Breast epithelium (tissue), 4 donors: ENCODE data around the gene COA6. TPM values are rescaled to one million over a fixed set of nuclear protein-coding genes. Genes with fewer than 3 reads are reported as not detected.

Source experiments
- DNase-seq, 2 donors: peaks; one replicate each; pipeline ENCODE4 v3.0.0-alpha.2; 2019; ENCODE audit warnings: low spot score in 2 of 2
- H3K27ac ChIP-seq, 2 donors: fragments of 200-600 bp; sonication (generic) in 1 of 2; one replicate each; pipeline ENCODE4 v1.5.1; 2016 to 2019; ENCODE audit warnings: mild to moderate bottlenecking in 1 of 2
- H3K27me3 ChIP-seq, 2 donors: fragments of 200-600 bp; sonication (generic) in 1 of 2; one replicate each; pipeline versions ENCODE4 v1.5.1 to v1.6.0; 2017 to 2019; ENCODE audit warnings: control low read depth in 1 of 2, mild to moderate bottlenecking in 1 of 2
- H3K36me3 ChIP-seq: fragments of 200-600 bp; one replicate; pipeline ENCODE4 v1.5.1; 2019
- H3K4me1 ChIP-seq, 2 donors: fragments of 200-600 bp; sonication (generic); one replicate each; pipeline ENCODE4 v1.5.1; 2016 to 2019; ENCODE audit warnings: control low read depth in 1 of 2
- H3K4me3 ChIP-seq, 3 donors: fragments of 200-600 bp; sonication (generic); 1 replicate in 2 of 3; 2 replicates in 1 of 3; pipeline ENCODE4 v1.5.1; 2016 to 2019; ENCODE audit warnings: mild to moderate bottlenecking in 3 of 3, moderate library complexity in 2 of 3
- H3K9me3 ChIP-seq, 2 donors: fragments of 200-600 bp; sonication (generic) in 1 of 2; one replicate each; pipeline ENCODE4 v1.5.1; 2016 to 2019; ENCODE audit warnings: control low read depth in 1 of 2
- POLR2A ChIP-seq: fragments of 450-650 bp; IDR thresholded peaks from one replicate; pipeline ENCODE4 v1.6.1; 2016; ENCODE audit warnings: antibody characterized with exemption, mild to moderate bottlenecking, moderate library complexity
- POLR2AphosphoS5 ChIP-seq, 3 donors: sonication (generic); formaldehyde crosslinking; IDR thresholded peaks; one replicate each; pipeline ENCODE4 v1.6.1; 2017; ENCODE audit warnings: antibody characterized with exemption in 3 of 3
- intact Hi-C: fragments of 100-400 bp; cut with DNase I; formaldehyde crosslinking; loops from one replicate; pipeline ENCODE4 v1.15.1; 2023; ENCODE audit warnings: low total_unique reads
- total RNA-seq, 3 donors: library from RNA; depleted of rRNA; stranded (reverse); fragments of >200 nt; gene quantifications; one replicate each; pipeline ENCODE4 v1.1.0, GENCODE V29; 2016
- TF ChIP-seq, protein P1 (sequence below), 3 donors: fragments of 450-650 bp; IDR thresholded peaks; one replicate each; pipeline ENCODE4 v1.5.1; 2016 to 2017; ENCODE audit warnings: antibody characterized with exemption in 3 of 3, mild to moderate bottlenecking in 3 of 3, moderate library complexity in 3 of 3

The COA6 gene
- total RNA-seq, 3 donors from 2014 or later, result 10.4 to 17.7 (median 14.6) TPM

DNA sequence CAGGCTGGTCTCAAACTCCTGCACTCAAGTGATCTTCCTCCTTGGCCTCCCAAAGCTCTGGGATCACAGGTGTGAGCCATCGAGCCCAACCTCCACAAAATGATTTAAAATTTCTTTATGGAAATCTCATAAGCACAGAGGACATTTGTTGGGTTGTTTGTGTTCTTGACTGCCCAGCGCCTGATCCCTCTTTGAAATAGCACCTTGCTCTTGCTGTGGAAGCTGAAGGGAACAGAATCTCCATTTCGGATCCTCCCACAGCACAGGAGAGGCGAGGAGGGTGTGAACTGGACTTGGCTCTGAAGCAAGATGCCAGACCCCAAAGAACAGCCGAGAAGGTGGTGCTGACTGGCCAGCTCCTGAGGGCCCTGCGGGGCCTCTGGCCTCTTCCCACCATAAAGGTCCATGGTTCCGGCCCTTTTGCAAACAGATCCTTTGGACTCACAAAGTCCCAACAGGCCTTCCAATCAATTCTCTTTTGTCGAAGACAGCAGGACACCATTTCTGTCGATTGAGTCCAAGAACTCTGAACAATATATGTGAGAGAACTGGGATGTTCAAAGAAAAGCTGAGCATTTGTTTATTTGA is 45.6 kb upstream of the COA6 start:
- no peaks in the 10 kb centered on the region for H3K9me3 ChIP-seq
- no peaks in the 10 kb centered on the region for H3K27me3 ChIP-seq
- intact Hi-C loops, result no loop called here
- no peak for DNase-seq
- H3K36me3 ChIP-seq, result no peaks in the 10 kb centered on the region
- H3K4me3 ChIP-seq, result no peak overlapping the region
- no peak overlapping the region for H3K27ac ChIP-seq
- no peak for TF ChIP-seq POLR2A
- TF ChIP-seq, protein P1, sequence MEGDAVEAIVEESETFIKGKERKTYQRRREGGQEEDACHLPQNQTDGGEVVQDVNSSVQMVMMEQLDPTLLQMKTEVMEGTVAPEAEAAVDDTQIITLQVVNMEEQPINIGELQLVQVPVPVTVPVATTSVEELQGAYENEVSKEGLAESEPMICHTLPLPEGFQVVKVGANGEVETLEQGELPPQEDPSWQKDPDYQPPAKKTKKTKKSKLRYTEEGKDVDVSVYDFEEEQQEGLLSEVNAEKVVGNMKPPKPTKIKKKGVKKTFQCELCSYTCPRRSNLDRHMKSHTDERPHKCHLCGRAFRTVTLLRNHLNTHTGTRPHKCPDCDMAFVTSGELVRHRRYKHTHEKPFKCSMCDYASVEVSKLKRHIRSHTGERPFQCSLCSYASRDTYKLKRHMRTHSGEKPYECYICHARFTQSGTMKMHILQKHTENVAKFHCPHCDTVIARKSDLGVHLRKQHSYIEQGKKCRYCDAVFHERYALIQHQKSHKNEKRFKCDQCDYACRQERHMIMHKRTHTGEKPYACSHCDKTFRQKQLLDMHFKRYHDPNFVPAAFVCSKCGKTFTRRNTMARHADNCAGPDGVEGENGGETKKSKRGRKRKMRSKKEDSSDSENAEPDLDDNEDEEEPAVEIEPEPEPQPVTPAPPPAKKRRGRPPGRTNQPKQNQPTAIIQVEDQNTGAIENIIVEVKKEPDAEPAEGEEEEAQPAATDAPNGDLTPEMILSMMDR (IDR thresholded peaks at IDR 0.05), result no peak
- no peaks in the 10 kb centered on the region for H3K4me1 ChIP-seq

DNA sequence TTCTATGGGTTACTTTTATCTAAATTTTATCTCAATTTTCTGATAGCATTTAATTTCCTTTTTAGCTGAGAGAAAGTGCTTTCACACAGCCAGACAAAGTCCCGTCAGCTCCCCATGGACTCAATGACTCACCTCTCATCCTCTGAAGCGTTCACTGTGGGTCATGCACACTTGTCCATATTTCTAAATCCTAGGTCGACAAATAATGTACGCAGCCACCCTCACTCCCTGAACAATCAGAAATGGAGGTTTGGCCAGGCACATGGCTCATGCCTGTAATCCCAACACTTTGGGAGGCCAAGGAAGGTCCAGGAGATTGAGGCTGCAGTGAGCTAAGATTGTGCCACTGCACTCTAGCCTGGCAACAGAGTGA is 42.4 kb upstream of the COA6 start:
- Histone ChIP-seq H3K4me3 (no peak overlapping the region), H3K27ac (no peak overlapping the region), H3K27me3 (no peaks in the 10 kb centered on the region), H3K36me3 (no peaks in the 10 kb centered on the region), H3K9me3 (no peaks in the 10 kb centered on the region), H3K4me1 (no peaks in the 10 kb centered on the region)
- intact Hi-C loops, result no loop called here
- TF ChIP-seq POLR2A (no peak), POLR2AphosphoS5 (IDR thresholded peaks at IDR 0.05) (no peak)
- TF ChIP-seq, protein P1 (IDR thresholded peaks at IDR 0.05), result no peak
- DNase-seq, result no peak

DNA sequence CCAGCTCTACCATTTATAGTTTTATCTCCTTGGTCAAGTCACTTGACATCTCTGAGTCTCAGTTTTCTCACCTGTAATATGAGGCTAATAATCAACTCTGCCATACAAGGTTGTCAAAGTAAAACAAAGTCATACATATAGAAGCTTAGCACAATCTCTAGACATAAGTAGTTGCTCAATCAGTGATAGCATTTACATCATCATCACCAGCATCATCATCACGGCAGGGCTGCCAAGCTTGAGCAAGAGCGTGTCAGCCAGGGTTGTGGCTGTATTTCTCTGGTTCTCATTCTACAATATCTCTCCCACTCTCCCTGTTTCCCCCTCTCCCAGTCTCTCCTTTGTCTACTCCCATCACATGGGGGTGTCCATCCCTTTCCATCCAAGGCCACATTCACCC is 41.7 kb upstream of the COA6 start:
- no peaks in the 10 kb centered on the region for H3K27me3 ChIP-seq

DNA sequence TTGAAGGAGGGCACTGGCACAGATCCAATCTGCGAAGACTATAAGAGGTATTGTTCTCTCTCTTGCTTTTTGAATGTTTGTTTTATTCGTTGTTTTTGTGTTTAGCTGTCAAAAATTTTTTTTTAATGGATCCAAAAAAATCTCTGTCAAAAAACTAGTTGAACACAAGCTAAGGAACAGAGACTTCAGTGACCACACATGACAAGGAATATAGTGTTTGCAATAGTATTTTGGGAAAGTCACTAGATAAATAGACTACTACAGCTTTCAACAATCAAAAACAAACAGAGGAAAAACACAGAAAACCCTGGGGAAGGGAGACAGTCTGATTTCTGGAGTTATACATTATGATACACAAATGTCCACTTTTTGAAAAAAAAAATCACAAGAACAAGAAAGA is 36.9 kb upstream of the COA6 start:
- intact Hi-C loops, result no loop called here
- no peaks in the 10 kb centered on the region for H3K4me1 ChIP-seq
- no peak for DNase-seq
- H3K9me3 ChIP-seq, result peaks cover 4 to 13% of the 10 kb centered on the region in 2 donors
- H3K4me3 ChIP-seq, result no peak overlapping the region
- no peak overlapping the region for H3K27ac ChIP-seq
- no peaks in the 10 kb centered on the region for H3K36me3 ChIP-seq
- TF ChIP-seq POLR2A, result no peak
- no peaks in the 10 kb centered on the region for H3K27me3 ChIP-seq

More for the DNA sequence above, 41.7 kb upstream of the COA6 start:
- Histone ChIP-seq H3K4me1 (no peaks in the 10 kb centered on the region), H3K27ac (no peak overlapping the region), H3K9me3 (peaks cover 0 to 6% of the 10 kb centered on the region in 2 donors), H3K36me3 (no peaks in the 10 kb centered on the region), H3K4me3 (no peak overlapping the region)
- no peak for DNase-seq
- intact Hi-C loops, result no loop called here
- no peak for TF ChIP-seq POLR2A
- no peak for TF ChIP-seq POLR2AphosphoS5 (IDR thresholded peaks at IDR 0.05)
- TF ChIP-seq, protein P1 (IDR thresholded peaks at IDR 0.05), result no peak

DNA sequence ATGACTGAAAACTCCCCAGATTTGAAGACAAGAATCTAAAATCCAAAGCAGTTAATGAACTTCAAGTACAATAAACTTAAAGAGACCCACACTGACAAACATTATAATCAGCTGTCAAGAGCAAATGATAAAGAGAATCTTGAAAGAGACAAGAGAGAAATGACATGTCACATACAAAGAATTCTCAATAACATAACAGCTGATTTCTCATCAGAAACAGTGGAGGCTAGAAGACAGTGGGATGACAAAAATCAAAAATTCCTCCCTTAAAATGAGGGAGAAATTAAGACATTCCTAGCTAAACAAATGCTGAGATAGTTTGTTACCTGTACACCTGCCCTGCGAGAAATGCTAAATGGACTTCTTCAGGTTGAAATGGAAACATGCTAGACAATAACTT is 36.0 kb upstream of the COA6 start:
- TF ChIP-seq, protein P1 (IDR thresholded peaks at IDR 0.05), result no peak
- TF ChIP-seq POLR2AphosphoS5 (IDR thresholded peaks at IDR 0.05), result no peak
- TF ChIP-seq POLR2A, result no peak
- Histone ChIP-seq H3K4me1 (no peaks in the 10 kb centered on the region), H3K9me3 (peaks cover 4 to 13% of the 10 kb centered on the region in 2 donors), H3K27me3 (no peaks in the 10 kb centered on the region), H3K4me3 (no peak overlapping the region), H3K27ac (no peak overlapping the region), H3K36me3 (no peaks in the 10 kb centered on the region)
- DNase-seq, result no peak
- intact Hi-C loops, result no loop called here

DNA sequence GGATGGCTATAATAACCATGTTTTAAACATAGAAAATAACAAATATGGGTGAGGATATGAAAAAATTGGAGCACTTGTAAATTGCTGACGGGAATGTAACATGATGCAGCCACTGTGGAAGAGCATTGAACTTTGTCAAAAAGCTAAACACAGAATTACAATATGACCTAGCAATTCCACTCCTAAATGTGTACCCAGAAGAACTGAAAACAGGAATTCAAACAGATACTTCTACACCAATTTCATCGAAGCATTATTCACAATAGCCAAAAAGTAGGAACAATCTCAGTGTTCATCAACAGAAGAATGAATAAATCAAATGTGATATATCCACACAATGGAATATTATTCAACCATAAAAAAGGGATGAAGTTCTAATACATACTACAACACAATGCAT is 32.7 kb upstream of the COA6 start:
- H3K4me3 ChIP-seq, result no peak overlapping the region
- H3K9me3 ChIP-seq, result peaks cover 4 to 13% of the 10 kb centered on the region in 2 donors
- DNase-seq, result no peak
- no peaks in the 10 kb centered on the region for H3K27me3 ChIP-seq
- no peaks in the 10 kb centered on the region for H3K36me3 ChIP-seq
- H3K27ac ChIP-seq, result no peak overlapping the region
- intact Hi-C loops, result no loop called here
- H3K4me1 ChIP-seq, result no peaks in the 10 kb centered on the region
- TF ChIP-seq, protein P1 (IDR thresholded peaks at IDR 0.05), result no peak
- TF ChIP-seq POLR2AphosphoS5 (IDR thresholded peaks at IDR 0.05) (no peak), POLR2A (no peak)
